IMR-90 (cell line): Measurements from ENCODE around the gene ZNF385D. TPM values are rescaled to one million over a fixed set of nuclear protein-coding genes. Genes with fewer than 3 reads are reported as not detected.

Experiments
- ATAC-seq: fragments of 200-7000 bp; cut with Tn5 transposase; 2 replicates; pipeline ENCODE4 v1.9.1; 2020; ENCODE audit warnings: low read depth, mild to moderate bottlenecking, moderate library complexity
- BruUV-seq: library from RNA; stranded (reverse); fragments of 400-500 nt; replicated peaks from 2 replicates; lab custom pipeline; 2021; lab: Mats Ljungman, UMichigan
- CTCF ChIA-PET: fragments of 300-600 bp; formaldehyde crosslinking; extraction: SDS; loops from one replicate; lab custom pipeline; 2021; ENCODE audit warnings: antibody characterized with exemption; lab: Yijun Ruan, JAX
- POLR2A ChIA-PET: fragments of 300-600 bp; sonication (Branson Sonifier 250); formaldehyde crosslinking; loops from one replicate; lab custom pipeline; 2022; ENCODE audit warnings: antibody characterized with exemption; ENCODE audit not compliant: unreplicated experiment; lab: Charles Lee
- DNase-seq: peaks from one replicate; pipeline ENCODE4 v3.0.0; 2013
- H2AFZ ChIP-seq: replicated peaks from 2 replicates; pipeline ENCODE3; 2013; ENCODE audit warnings: low read length, mild to moderate bottlenecking; ENCODE audit not compliant: poor library complexity
- H2AK5ac ChIP-seq: 2 replicates; pipeline ENCODE4 v1.6.1; 2013; ENCODE audit warnings: low read depth, low read length, inconsistent platforms
- H2AK9ac ChIP-seq: replicated peaks from 2 replicates; pipeline ENCODE3; 2013; ENCODE audit warnings: mild to moderate bottlenecking, low read depth, low read length, moderate library complexity; ENCODE audit not compliant: poor library complexity
- H2BK120ac ChIP-seq: 2 replicates; pipeline ENCODE4 v1.6.1; 2013; ENCODE audit warnings: low read depth, low read length, inconsistent platforms
- H2BK15ac ChIP-seq: 3 replicates; pipeline ENCODE4 v1.6.1; 2013; ENCODE audit warnings: low read depth, low read length, inconsistent platforms
- H2BK20ac ChIP-seq: 2 replicates; pipeline ENCODE4 v1.6.1; 2013; ENCODE audit warnings: low read depth, mild to moderate bottlenecking, inconsistent platforms, low read length, moderate library complexity
- H2BK5ac ChIP-seq: 2 replicates; pipeline ENCODE4 v1.6.1; 2013; ENCODE audit warnings: mild to moderate bottlenecking, low read depth, low read length, inconsistent platforms; ENCODE audit not compliant: poor library complexity, severe bottlenecking
- H3K14ac ChIP-seq: replicated peaks from 2 replicates; pipeline ENCODE4 v1.6.1; 2013; ENCODE audit warnings: low read depth, low read length, inconsistent platforms
- H3K18ac ChIP-seq: 2 replicates; pipeline ENCODE4 v1.6.1; 2013; ENCODE audit warnings: low read depth, low read length, control low read depth
- H3K23ac ChIP-seq: 2 replicates; pipeline ENCODE4 v1.6.1; 2013; ENCODE audit warnings: low read depth, low read length, inconsistent platforms
- H3K27ac ChIP-seq: 2 replicates; pipeline ENCODE4 v1.5.1; 2013; ENCODE audit warnings: mild to moderate bottlenecking, control low read depth, low read length; ENCODE audit not compliant: insufficient read depth
- H3K27me3 ChIP-seq: 2 replicates; pipeline ENCODE4 v1.6.1; 2013; ENCODE audit warnings: low read length; ENCODE audit not compliant: control insufficient read depth, insufficient read depth
- H3K36me3 ChIP-seq: 2 replicates; pipeline ENCODE4 v1.6.1; 2013; ENCODE audit warnings: low read length, mixed read lengths; ENCODE audit not compliant: control insufficient read depth, insufficient read depth
- H3K4ac ChIP-seq: 2 replicates; pipeline ENCODE4 v1.6.1; 2013; ENCODE audit warnings: low read depth, low read length, inconsistent platforms
- H3K4me1 ChIP-seq: 2 replicates; pipeline ENCODE4 v1.6.1; 2013; ENCODE audit warnings: low read length, mixed read lengths; ENCODE audit not compliant: control insufficient read depth, insufficient read depth
- H3K4me2 ChIP-seq: 2 replicates; pipeline ENCODE4 v1.6.1; 2013; ENCODE audit warnings: low read depth, mild to moderate bottlenecking, control low read depth, low read length, moderate library complexity
- H3K4me3 ChIP-seq: 2 replicates; pipeline ENCODE4 v1.5.1; 2013; ENCODE audit warnings: low read depth, mild to moderate bottlenecking, control low read depth, low read length, moderate library complexity; ENCODE audit not compliant: insufficient read depth
- H3K56ac ChIP-seq: 2 replicates; pipeline ENCODE4 v1.6.1; 2013; ENCODE audit warnings: low read length, inconsistent platforms; ENCODE audit not compliant: insufficient read depth; ENCODE audit errors: extremely low read depth
- H3K79me1 ChIP-seq, 2 experiments: 2 replicates each; pipeline ENCODE4 v1.6.1; 2013; ENCODE audit warnings: low read length in 2 of 2, inconsistent platforms in 1 of 2, low read depth in 1 of 2
- H3K9ac ChIP-seq: 2 replicates; pipeline ENCODE4 v1.6.1; 2013; ENCODE audit warnings: low read depth, low read length, control low read depth
- H3K9me1 ChIP-seq: 2 replicates; pipeline ENCODE4 v1.6.1; 2013; ENCODE audit warnings: low read length, inconsistent platforms; ENCODE audit not compliant: insufficient read depth
- H3K9me3 ChIP-seq: 2 replicates; pipeline ENCODE4 v1.6.1; 2013; ENCODE audit warnings: low read length; ENCODE audit not compliant: control insufficient read depth, insufficient read depth
- H4K20me1 ChIP-seq: 2 replicates; pipeline ENCODE4 v1.6.1; 2013; ENCODE audit warnings: low read length, inconsistent platforms; ENCODE audit not compliant: insufficient read depth
- H4K5ac ChIP-seq: 2 replicates; pipeline ENCODE4 v1.6.1; 2013; ENCODE audit warnings: mild to moderate bottlenecking, low read depth, low read length, control low read depth
- H4K8ac ChIP-seq, 2 experiments: 2 replicates each; pipeline ENCODE4 v1.6.1; 2013; ENCODE audit warnings: low read depth in 2 of 2, low read length in 2 of 2, control low read depth in 1 of 2, inconsistent platforms in 1 of 2
- H4K91ac ChIP-seq: 2 replicates; pipeline ENCODE4 v1.6.1; 2013; ENCODE audit warnings: low read depth, low read length, inconsistent platforms; ENCODE audit not compliant: insufficient read depth
- BHLHE40 ChIP-seq: fragments of 150-350 bp; IDR thresholded peaks from 2 replicates; pipeline ENCODE4 v1.6.1; 2016; ENCODE audit warnings: mild to moderate bottlenecking, low read depth, low read length
- CEBPB ChIP-seq: IDR thresholded peaks from 2 replicates; pipeline ENCODE4 v1.6.1; 2012; ENCODE audit warnings: low read depth, low read length, improper control_type of control experiment
- CHD1 ChIP-seq: IDR thresholded peaks from 2 replicates; pipeline ENCODE4 v1.6.1; 2012; ENCODE audit warnings: low read depth, low read length, improper control_type of control experiment
- FOS ChIP-seq: fragments of 150-350 bp; IDR thresholded peaks from 2 replicates; pipeline ENCODE4 v1.6.1; 2016; ENCODE audit warnings: low read depth, low read length
- MAFK ChIP-seq: IDR thresholded peaks from 2 replicates; pipeline ENCODE4 v1.6.1; 2012; ENCODE audit warnings: low read depth, low read length, improper control_type of control experiment
- NFE2L2 ChIP-seq: fragments of 150-350 bp; IDR thresholded peaks from 2 replicates; pipeline ENCODE4 v1.6.1; 2016; ENCODE audit warnings: low read depth, mild to moderate bottlenecking, low read length
- POLR2A ChIP-seq: IDR thresholded peaks from 2 replicates; pipeline ENCODE4 v1.6.1; 2012; ENCODE audit warnings: mild to moderate bottlenecking, low read depth, low read length
- RAD21 ChIP-seq: IDR thresholded peaks from 2 replicates; pipeline ENCODE4 v1.6.1; 2012; ENCODE audit warnings: low read length, improper control_type of control experiment
- RCOR1 ChIP-seq: IDR thresholded peaks from 2 replicates; pipeline ENCODE4 v1.6.1; 2012; ENCODE audit warnings: mild to moderate bottlenecking, low read length, improper control_type of control experiment; ENCODE audit not compliant: insufficient replicate concordance
- RFX5 ChIP-seq: IDR thresholded peaks from 2 replicates; pipeline ENCODE4 v1.8.0; 2012; ENCODE audit warnings: low read depth, mild to moderate bottlenecking, low read length, moderate library complexity
- SMC3 ChIP-seq: fragments of 150-350 bp; IDR thresholded peaks from 2 replicates; pipeline ENCODE4 v1.6.1; 2016; ENCODE audit warnings: low read depth, mild to moderate bottlenecking, antibody characterized with exemption, low read length, moderate library complexity
- WGBS, 2 experiments: methylation state at CpG; one replicate each; pipeline versions ENCODE4 v1.1.5 to v1.1.7; 2013; ENCODE audit warnings: missing lambda C conversion rate in 2 of 2; ENCODE audit not compliant: insufficient read length in 1 of 2; ENCODE audit errors: extremely low coverage in 2 of 2; 5-methylcytosine and 5-hydroxymethylcytosine counted together
- dilution Hi-C: fragments of 300-500 bp; cut with HindIII; formaldehyde crosslinking; loops from one replicate; pipeline ENCODE4 v1.14.3; 2018; ENCODE audit warnings: low sequenced_read_pairs; ENCODE audit not compliant: unreplicated experiment
- in situ Hi-C: fragments of 300-500 bp; cut with MboI; formaldehyde crosslinking; loops from 3 replicates; pipeline ENCODE4 v1.14.3; 2019; ENCODE audit warnings: low sequenced_read_pairs, inconsistent platforms, mixed read lengths
- intact Hi-C: fragments of 100-400 bp; cut with micrococcal nuclease; formaldehyde crosslinking; loops from 2 replicates; pipeline ENCODE4 v1.10.0; 2022
- polyA plus RNA-seq, 3 experiments: library from polyadenylated mRNA; depleted of rRNA; stranded (reverse); fragments of >200 nt; gene quantifications; 2 replicates each; pipeline ENCODE4 v1.2.3, GENCODE V29; 2012; ENCODE audit warnings: low replicate concordance in 1 of 3
- total RNA-seq: library from RNA; depleted of rRNA; stranded (reverse); fragments of >200 nt; gene quantifications from 2 replicates; pipeline ENCODE4 v1.2.3, GENCODE V29; 2012
- TF ChIP-seq, protein P1 (sequence below): fragments of 150-350 bp; IDR thresholded peaks from 2 replicates; pipeline ENCODE4 v1.6.1; 2016; ENCODE audit warnings: low read depth, mild to moderate bottlenecking, low read length, moderate library complexity, borderline replicate concordance
- TF ChIP-seq, protein P2 (sequence below): conservative IDR thresholded peaks from 2 replicates; pipeline ENCODE4 v1.5.1; 2012; ENCODE audit warnings: mild to moderate bottlenecking, low read depth, low read length, improper control_type of control experiment

Gene ZNF385D
- total and polyA plus RNA-seq, 2 of the 4 experiments (the other 2 are of a cell fraction), result 0.18 to 2.4 TPM

DNA sequence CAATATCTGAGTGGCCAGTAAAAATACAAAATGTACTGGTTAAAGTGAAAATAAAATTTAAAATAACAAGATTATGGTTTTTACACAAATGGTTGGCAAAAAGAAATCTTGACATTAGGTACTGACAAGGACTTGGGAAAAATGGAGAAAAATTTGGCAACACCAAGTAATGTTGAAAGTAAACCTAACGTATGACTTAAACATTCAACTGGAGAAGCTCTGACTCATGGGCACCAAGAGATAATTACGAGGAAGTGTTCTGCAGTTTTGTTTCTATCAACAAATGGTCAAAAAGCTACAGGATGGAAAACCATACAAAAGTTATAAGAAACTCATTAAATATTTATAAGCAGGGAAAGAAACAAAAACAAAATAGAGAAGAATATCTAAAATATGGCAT is 177.7 kb downstream of the ZNF385D start:
- H3K4ac ChIP-seq, result no peak overlapping the region
- no peak overlapping the region for H3K56ac ChIP-seq
- H4K5ac ChIP-seq, result no peak overlapping the region
- no peak overlapping the region for H4K8ac ChIP-seq
- intact Hi-C loops (no loop called here), dilution Hi-C loops (no loop called here), in situ Hi-C loops (no loop called here)
- H3K27ac ChIP-seq, result no peak overlapping the region
- peak; percentile 1 for DNase-seq
- ChIA-PET CTCF (no interaction called here), POLR2A (no interaction called here)
- no peak overlapping the region for H2BK120ac ChIP-seq
- BruUV-seq, result no TSS peak
- no peaks in the 10 kb centered on the region for H4K20me1 ChIP-seq
- no peaks in the 10 kb centered on the region for H3K9me3 ChIP-seq
- H2AK5ac ChIP-seq, result no peak overlapping the region
- no peak for TF ChIP-seq CHD1
- no peak for TF ChIP-seq RFX5
- TF ChIP-seq BHLHE40, result no peak
- no peak for TF ChIP-seq SMC3
- TF ChIP-seq MAFK, result no peak
- TF ChIP-seq NFE2L2, result no peak
- TF ChIP-seq, protein P1, sequence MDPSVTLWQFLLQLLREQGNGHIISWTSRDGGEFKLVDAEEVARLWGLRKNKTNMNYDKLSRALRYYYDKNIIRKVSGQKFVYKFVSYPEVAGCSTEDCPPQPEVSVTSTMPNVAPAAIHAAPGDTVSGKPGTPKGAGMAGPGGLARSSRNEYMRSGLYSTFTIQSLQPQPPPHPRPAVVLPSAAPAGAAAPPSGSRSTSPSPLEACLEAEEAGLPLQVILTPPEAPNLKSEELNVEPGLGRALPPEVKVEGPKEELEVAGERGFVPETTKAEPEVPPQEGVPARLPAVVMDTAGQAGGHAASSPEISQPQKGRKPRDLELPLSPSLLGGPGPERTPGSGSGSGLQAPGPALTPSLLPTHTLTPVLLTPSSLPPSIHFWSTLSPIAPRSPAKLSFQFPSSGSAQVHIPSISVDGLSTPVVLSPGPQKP, result no peak
- TF ChIP-seq FOS, result no peak
- no peak for TF ChIP-seq POLR2A
- TF ChIP-seq, protein P2, sequence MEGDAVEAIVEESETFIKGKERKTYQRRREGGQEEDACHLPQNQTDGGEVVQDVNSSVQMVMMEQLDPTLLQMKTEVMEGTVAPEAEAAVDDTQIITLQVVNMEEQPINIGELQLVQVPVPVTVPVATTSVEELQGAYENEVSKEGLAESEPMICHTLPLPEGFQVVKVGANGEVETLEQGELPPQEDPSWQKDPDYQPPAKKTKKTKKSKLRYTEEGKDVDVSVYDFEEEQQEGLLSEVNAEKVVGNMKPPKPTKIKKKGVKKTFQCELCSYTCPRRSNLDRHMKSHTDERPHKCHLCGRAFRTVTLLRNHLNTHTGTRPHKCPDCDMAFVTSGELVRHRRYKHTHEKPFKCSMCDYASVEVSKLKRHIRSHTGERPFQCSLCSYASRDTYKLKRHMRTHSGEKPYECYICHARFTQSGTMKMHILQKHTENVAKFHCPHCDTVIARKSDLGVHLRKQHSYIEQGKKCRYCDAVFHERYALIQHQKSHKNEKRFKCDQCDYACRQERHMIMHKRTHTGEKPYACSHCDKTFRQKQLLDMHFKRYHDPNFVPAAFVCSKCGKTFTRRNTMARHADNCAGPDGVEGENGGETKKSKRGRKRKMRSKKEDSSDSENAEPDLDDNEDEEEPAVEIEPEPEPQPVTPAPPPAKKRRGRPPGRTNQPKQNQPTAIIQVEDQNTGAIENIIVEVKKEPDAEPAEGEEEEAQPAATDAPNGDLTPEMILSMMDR, result no peak
- TF ChIP-seq RCOR1, result no peak
- no peak for TF ChIP-seq RAD21
- TF ChIP-seq CEBPB, result no peak
- no CpG with 5 or more reads among the region's 2 CpGs for WGBS, 2 experiments
- no peak overlapping the region for H3K9ac ChIP-seq
- H3K4me1 ChIP-seq, result no peaks in the 10 kb centered on the region
- H2AK9ac ChIP-seq, result no peak overlapping the region
- H3K27me3 ChIP-seq, result no peaks in the 10 kb centered on the region
- no peak overlapping the region for H3K14ac ChIP-seq
- H4K91ac ChIP-seq, result no peak overlapping the region
- no peak overlapping the region for H3K4me3 ChIP-seq
- H2AFZ ChIP-seq, result no peak overlapping the region
- ATAC-seq, result no peak
- no peak overlapping the region for H2BK15ac ChIP-seq
- no peak overlapping the region for H3K4me2 ChIP-seq
- no peak overlapping the region for H3K23ac ChIP-seq
- H2BK5ac ChIP-seq, result no peak overlapping the region
- no peaks in the 10 kb centered on the region for H3K79me1 ChIP-seq
- H3K18ac ChIP-seq, result no peak overlapping the region
- H3K36me3 ChIP-seq, result no peaks in the 10 kb centered on the region
- no peaks in the 10 kb centered on the region for H3K9me1 ChIP-seq
- H2BK20ac ChIP-seq, result no peak overlapping the region
